Panc1 (cell line): Measurements from ENCODE around the gene CAMKK2. TPM values are rescaled to one million over a fixed set of nuclear protein-coding genes. Genes with fewer than 3 reads are reported as not detected.

Experiments
- ATAC-seq: fragments of 200-7000 bp; cut with Tn5 transposase; 2 replicates; pipeline ENCODE4 v1.9.1; 2020; ENCODE audit warnings: mild to moderate bottlenecking, moderate library complexity
- BruUV-seq: library from RNA; stranded (reverse); fragments of 400-500 nt; replicated peaks from 2 replicates; lab custom pipeline; 2021; lab: Mats Ljungman, UMichigan
- CTCF ChIA-PET: fragments of 300-600 bp; sonication (Branson Sonifier 250); formaldehyde crosslinking; loops from one replicate; lab custom pipeline; 2022; ENCODE audit warnings: antibody characterized with exemption; lab: Charles Lee
- POLR2A ChIA-PET: fragments of 300-600 bp; sonication (Branson Sonifier 250); formaldehyde crosslinking; loops from one replicate; lab custom pipeline; 2022; ENCODE audit warnings: antibody characterized with exemption; lab: Charles Lee
- DNase-seq: peaks from one replicate; pipeline ENCODE4 v3.0.0-alpha.2; 2010; ENCODE audit warnings: low read depth, low spot score
- H3K27ac ChIP-seq: 2 replicates; pipeline ENCODE4 v1.5.1; 2011; ENCODE audit warnings: mild to moderate bottlenecking, low read length, inconsistent platforms
- H3K27me3 ChIP-seq: fragments of 200-500 bp; sonication (Bioruptor generic); 2 replicates; pipeline ENCODE4 v1.6.0; 2014; ENCODE audit warnings: low read length, inconsistent platforms; ENCODE audit not compliant: control insufficient read depth, insufficient read depth
- H3K36me3 ChIP-seq: fragments of 200-500 bp; sonication (Bioruptor generic); 2 replicates; pipeline ENCODE4 v1.5.1; 2014; ENCODE audit warnings: inconsistent platforms, mild to moderate bottlenecking, low read length, moderate library complexity; ENCODE audit not compliant: control insufficient read depth, insufficient read depth
- H3K4me1 ChIP-seq: 2 replicates; pipeline ENCODE4 v1.5.1; 2011; ENCODE audit warnings: inconsistent platforms, mild to moderate bottlenecking, low read length, moderate library complexity; ENCODE audit not compliant: control insufficient read depth, insufficient read depth
- H3K4me3 ChIP-seq, 2 experiments: 2 replicates each; pipeline ENCODE4 v1.5.1; 2011 to 2012; ENCODE audit warnings: low read depth in 2 of 2, low read length in 2 of 2, mild to moderate bottlenecking in 2 of 2, inconsistent platforms in 1 of 2, moderate library complexity in 1 of 2
- H3K9me3 ChIP-seq: fragments of 200-500 bp; sonication (Bioruptor generic); 2 replicates; pipeline ENCODE4 v1.5.1; 2014; ENCODE audit warnings: low read depth, mild to moderate bottlenecking, inconsistent platforms, low read length, moderate library complexity; ENCODE audit not compliant: control insufficient read depth, insufficient read depth
- CTCF ChIP-seq: fragments of 450-650 bp; IDR thresholded peaks from 2 replicates; pipeline ENCODE4 v1.5.1; 2017; ENCODE audit warnings: mild to moderate bottlenecking
- POLR2AphosphoS5 ChIP-seq: IDR thresholded peaks from 2 replicates; pipeline ENCODE4 v1.6.1; 2012; ENCODE audit warnings: mild to moderate bottlenecking, low read depth, low read length, moderate library complexity
- REST ChIP-seq, 2 experiments: IDR thresholded peaks; 2 replicates each; pipeline ENCODE4 v1.6.1; 2011 to 2012; ENCODE audit warnings: low read depth in 2 of 2, control low read depth in 1 of 2, low read length in 1 of 2, mild to moderate bottlenecking in 1 of 2, moderate library complexity in 1 of 2; ENCODE audit not compliant: insufficient read depth in 1 of 2
- SIN3A ChIP-seq: IDR thresholded peaks from 2 replicates; pipeline ENCODE4 v1.6.1; 2012; ENCODE audit warnings: low read depth, mild to moderate bottlenecking, low read length, moderate library complexity, borderline replicate concordance; ENCODE audit not compliant: insufficient read depth
- TCF7L2 ChIP-seq: IDR thresholded peaks from 2 replicates; pipeline ENCODE4 v1.6.1; 2011; ENCODE audit warnings: mild to moderate bottlenecking, low read depth, low read length, inconsistent platforms
- in situ Hi-C: cut with HindIII; loops from 2 replicates; pipeline ENCODE4 v1.10.0; 2016; ENCODE audit warnings: low sequenced_read_pairs, low pct_unique_long_range_greater_than_20kb
- intact Hi-C: fragments of 100-400 bp; cut with micrococcal nuclease; formaldehyde crosslinking; loops from one replicate; pipeline ENCODE4 v1.10.0; 2022; ENCODE audit not compliant: unreplicated experiment
- total RNA-seq: library from RNA; stranded (reverse); gene quantifications from one replicate; pipeline ENCODE4 v1.2.1, GENCODE V29; 2021; ENCODE audit not compliant: unreplicated experiment

CAMKK2 gene
- total RNA-seq, 1 experiment from 2014 or later = 37.8 TPM

- no peaks in the 10 kb centered on the region for H3K36me3 ChIP-seq
- no TSS peak for BruUV-seq
- in situ Hi-C loops = no loop called here
- intact Hi-C loops = no loop called here
- no peaks in the 10 kb centered on the region for H3K9me3 ChIP-seq
- no peak for TF ChIP-seq REST (IDR thresholded peaks at IDR 0.05; ENCODE audit: insufficient read depth in 1 of 2, low read depth in 2 of 2, low read length in 1 of 2)
- TF ChIP-seq POLR2AphosphoS5 = no peak
- TF ChIP-seq CTCF = no peak
- no peak for TF ChIP-seq TCF7L2
- TF ChIP-seq SIN3A = no peak
- no peak for DNase-seq
- no peak overlapping the region for H3K4me3 ChIP-seq
- ChIA-PET CTCF (no interaction called here), POLR2A (no interaction called here)
- no peak overlapping the region for H3K27ac ChIP-seq
- ATAC-seq = no peak
- H3K27me3 ChIP-seq = no peaks in the 10 kb centered on the region
- H3K4me1 ChIP-seq = no peaks in the 10 kb centered on the region
These were observed 99.6 kb downstream of the CAMKK2 start for GRCh38 chr12:121196902-121197301.

GRCh38 chr12:121191151-121191550, 105.4 kb downstream of the CAMKK2 start:
- in situ Hi-C loops (no loop called here), intact Hi-C loops (no loop called here)
- Histone ChIP-seq H3K36me3 (no peaks in the 10 kb centered on the region), H3K9me3 (no peaks in the 10 kb centered on the region), H3K27me3 (no peaks in the 10 kb centered on the region), H3K27ac (no peak overlapping the region), H3K4me3 (no peak overlapping the region), H3K4me1 (no peaks in the 10 kb centered on the region)
- POLR2A ChIA-PET = interaction anchor here (0.6 kb wide), 1 partner anchor 441 kb away, joined by 10 read pairs; no protein-coding TSS in a partner anchor
- DNase-seq (no peak), ATAC-seq (no peak)
- CTCF ChIA-PET = no interaction called here
- TF ChIP-seq CTCF (no peak), TCF7L2 (no peak), POLR2AphosphoS5 (no peak), SIN3A (no peak), REST (IDR thresholded peaks at IDR 0.05; ENCODE audit: insufficient read depth in 1 of 2, low read depth in 2 of 2, low read length in 1 of 2) (no peak)
- no TSS peak for BruUV-seq
